ENCODE measurements around the gene SLC15A1. TPM values are rescaled to one million over a fixed set of nuclear protein-coding genes. Genes with fewer than 3 reads are reported as not detected.

The SLC15A1 gene
- polyA plus RNA-seq, 3 donors = not detected

GRCh38 chr13:98749501-98749900 is 3.0 kb downstream of the SLC15A1 start:
- H3K36me3 ChIP-seq (replicated peaks in 1 of 2; ENCODE audit: control insufficient read depth in 1 of 2, insufficient read depth in 2 of 2, low read length in 2 of 2) = no peaks in the 10 kb centered on the region
- H4K20me1 ChIP-seq (ENCODE audit: insufficient read depth, low read length) = no peaks in the 10 kb centered on the region
- no peaks in the 10 kb centered on the region for H3K4me1 ChIP-seq (ENCODE audit: control insufficient read depth in 1 of 2, insufficient read depth in 2 of 2, low read length in 2 of 2)
- no peak for DNase-seq
- no peak for TF ChIP-seq CTCF (IDR thresholded peaks at IDR 0.05)
- Mint-ChIP-seq H3K9me3 (peaks cover 12 to 21% (median 16%) of the 10 kb centered on the region in 7 donors), H3K4me3 (no peak overlapping the region), H3K27ac (no peak overlapping the region), H3K27me3 (ENCODE audit: low read depth in 3 of 3) (peaks cover 44 to 60% (median 45%) of the 10 kb centered on the region in 3 donors), H3K4me1 (no peaks in the 10 kb centered on the region), H3K36me3 (peaks cover 0 to 4% of the 10 kb centered on the region in 2 donors)
- WGBS (ENCODE audit: insufficient coverage) = 60% methylated on average over 1 of the region's 3 CpGs
- H3K79me2 ChIP-seq (ENCODE audit: insufficient read depth, low read length) = no peaks in the 10 kb centered on the region
- no peak overlapping the region for H3K4me3 ChIP-seq (replicated peaks in 1 of 3; ENCODE audit: low read depth in 2 of 3, low read length in 3 of 3)
- intact Hi-C loops (cut with micrococcal nuclease) = no loop called here
- H3K27me3 ChIP-seq (ENCODE audit: control insufficient read depth in 2 of 2, insufficient read depth in 2 of 2, low read length in 2 of 2) = peaks cover 19 to 36% of the 10 kb centered on the region in 2 donors
- no peak overlapping the region for H2AFZ ChIP-seq (ENCODE audit: insufficient read depth, low read depth, low read length, poor library complexity, severe bottlenecking)
- peaks cover 4 to 20% of the 10 kb centered on the region in 2 donors for H3K9me3 ChIP-seq (replicated peaks in 1 of 2; ENCODE audit: control insufficient read depth in 1 of 2, insufficient read depth in 1 of 2, low read length in 2 of 2)
- H3K9ac ChIP-seq (ENCODE audit: insufficient read depth, low read length, poor library complexity, severe bottlenecking) = no peak overlapping the region
- no peak overlapping the region for H3K27ac ChIP-seq (ENCODE audit: low read depth in 1 of 2, low read length in 2 of 2)
- H3K4me2 ChIP-seq (replicated peaks; ENCODE audit: extremely low read depth, low read length, poor library complexity, severe bottlenecking) = no peak overlapping the region

GRCh38 chr13:98746968-98747367 is 5.5 kb downstream of the SLC15A1 start:
- H3K27ac Mint-ChIP-seq = no peak overlapping the region
- 95% methylated on average over 4 of the region's 8 CpGs for WGBS (ENCODE audit: insufficient coverage)
- peaks cover 0 to 3% (median 0%) of the 10 kb centered on the region in 7 donors for H3K9me3 Mint-ChIP-seq
- Histone ChIP-seq H3K27ac (ENCODE audit: low read depth in 1 of 2, low read length in 2 of 2) (no peak overlapping the region), H3K36me3 (replicated peaks in 1 of 2; ENCODE audit: control insufficient read depth in 1 of 2, insufficient read depth in 2 of 2, low read length in 2 of 2) (no peaks in the 10 kb centered on the region), H4K20me1 (ENCODE audit: insufficient read depth, low read length) (no peaks in the 10 kb centered on the region), H3K79me2 (ENCODE audit: insufficient read depth, low read length) (no peaks in the 10 kb centered on the region), H3K9ac (ENCODE audit: insufficient read depth, low read length, poor library complexity, severe bottlenecking) (no peak overlapping the region), H2AFZ (ENCODE audit: insufficient read depth, low read depth, low read length, poor library complexity, severe bottlenecking) (no peak overlapping the region), H3K4me3 (replicated peaks in 1 of 3; ENCODE audit: low read depth in 2 of 3, low read length in 3 of 3) (no peak overlapping the region), H3K9me3 (replicated peaks in 1 of 2; ENCODE audit: control insufficient read depth in 1 of 2, insufficient read depth in 1 of 2, low read length in 2 of 2) (peaks cover 0 to 10% of the 10 kb centered on the region in 2 donors), H3K4me2 (replicated peaks; ENCODE audit: extremely low read depth, low read length, poor library complexity, severe bottlenecking) (no peak overlapping the region), H3K4me1 (ENCODE audit: control insufficient read depth in 1 of 2, insufficient read depth in 2 of 2, low read length in 2 of 2) (no peaks in the 10 kb centered on the region), H3K27me3 (ENCODE audit: control insufficient read depth in 2 of 2, insufficient read depth in 2 of 2, low read length in 2 of 2) (peaks cover 10 to 23% of the 10 kb centered on the region in 2 donors)
- H3K4me1 Mint-ChIP-seq = no peaks in the 10 kb centered on the region
- DNase-seq = no peak
- TF ChIP-seq CTCF (IDR thresholded peaks at IDR 0.05) = no peak
- no peaks in the 10 kb centered on the region for H3K36me3 Mint-ChIP-seq
- intact Hi-C loops (cut with micrococcal nuclease) = no loop called here
- H3K27me3 Mint-ChIP-seq (ENCODE audit: low read depth in 3 of 3) = peaks cover 25 to 37% (median 28%) of the 10 kb centered on the region in 3 donors
- no peak overlapping the region for H3K4me3 Mint-ChIP-seq

Data from CD14-positive monocyte (primary cell).